Caki2 (cell line): Measurements from ENCODE around the gene VTI1A. TPM values are rescaled to one million over a fixed set of nuclear protein-coding genes. Genes with fewer than 3 reads are reported as not detected.

Source experiments
- DNase-seq: peaks from one replicate; pipeline ENCODE4 v3.0.0-alpha.2; 2015; ENCODE audit warnings: low read depth
- in situ Hi-C: cut with HindIII; loops from 2 replicates; pipeline ENCODE4 v1.10.0; 2016; ENCODE audit warnings: low sequenced_read_pairs, low pct_unique_long_range_greater_than_20kb, mixed read lengths
- total RNA-seq: library from RNA; depleted of rRNA; stranded (reverse); fragments of >200 nt; shearing (Covaris generic); gene quantifications from 2 replicates; pipeline ENCODE4 v1.2.3, GENCODE V29; 2014; ENCODE audit warnings: low replicate concordance

VTI1A gene
- total RNA-seq, 1 experiment from 2014 or later = 17.8 TPM

GRCh38 chr10:112813866-112814591 is 367.0 kb downstream of the VTI1A start:
- DNase-seq = no peak
- in situ Hi-C loops = no loop called here

- DNase-seq = peak; percentile 87
- in situ Hi-C loops = no loop called here
Measured at GRCh38 chr10:112815269-112816032, 368.4 kb downstream of the VTI1A start.

GRCh38 chr10:112816033-112816430 is 369.0 kb downstream of the VTI1A start:
- in situ Hi-C loops = no loop called here
- DNase-seq = no peak

- in situ Hi-C loops = no loop called here
Measured at GRCh38 chr10:112816891-112817290, 369.9 kb downstream of the VTI1A start.

GRCh38 chr10:112817981-112818777 is 371.2 kb downstream of the VTI1A start:
- DNase-seq = no peak
- in situ Hi-C loops = no loop called here

More at GRCh38 chr10:112816891-112817290, 369.9 kb downstream of the VTI1A start:
- DNase-seq = no peak

- in situ Hi-C loops = no loop called here
- no peak for DNase-seq
Measured at GRCh38 chr10:112819231-112819630, 372.2 kb downstream of the VTI1A start.

- no peak for DNase-seq
- in situ Hi-C loops = no loop called here
Measured at GRCh38 chr10:112820320-112820719, 373.3 kb downstream of the VTI1A start.

GRCh38 chr10:112821038-112821437 is 374.0 kb downstream of the VTI1A start:
- DNase-seq = no peak
- in situ Hi-C loops = no loop called here

- no peak for DNase-seq
- in situ Hi-C loops = no loop called here
Measured at GRCh38 chr10:112821663-112822062, 374.6 kb downstream of the VTI1A start.

- DNase-seq = no peak
- in situ Hi-C loops = no loop called here
Measured at GRCh38 chr10:112823007-112823406, 376.0 kb downstream of the VTI1A start.

GRCh38 chr10:112823604-112824003 is 376.6 kb downstream of the VTI1A start:
- DNase-seq = no peak
- in situ Hi-C loops = no loop called here

GRCh38 chr10:112826018-112826697 is 379.1 kb downstream of the VTI1A start:
- no peak for DNase-seq

GRCh38 chr10:112827086-112827485 is 380.1 kb downstream of the VTI1A start:
- in situ Hi-C loops = no loop called here
- no peak for DNase-seq

More at GRCh38 chr10:112826018-112826697, 379.1 kb downstream of the VTI1A start:
- in situ Hi-C loops = no loop called here

- in situ Hi-C loops = no loop called here
- DNase-seq = no peak
Measured at GRCh38 chr10:112827951-112828350, 380.9 kb downstream of the VTI1A start.

- DNase-seq = no peak
- in situ Hi-C loops = no loop called here
Measured at GRCh38 chr10:112831859-112832258, 384.8 kb downstream of the VTI1A start.

- peak; percentile 29 for DNase-seq
- in situ Hi-C loops = no loop called here
Measured at GRCh38 chr10:112832361-112832878, 385.4 kb downstream of the VTI1A start.

- in situ Hi-C loops = no loop called here
Measured at GRCh38 chr10:112832959-112833358, 385.9 kb downstream of the VTI1A start.

GRCh38 chr10:112834751-112835181 is 387.8 kb downstream of the VTI1A start:
- in situ Hi-C loops = no loop called here
- DNase-seq = no peak

More at GRCh38 chr10:112832959-112833358, 385.9 kb downstream of the VTI1A start:
- DNase-seq = no peak
